GM21529 (cell line): ENCODE measurements around the gene POU4F3.
"Not testable (repeated sequence)": the region's sequence is repeated elsewhere in the genome, so short reads cannot be mapped to it uniquely, and the experiment has no call there.

ENCODE experiments used
- ATAC-seq: cut with Tn5 transposase; IDR thresholded peaks from one replicate; pipeline ENCODE4 v1.9.1; 2021; ENCODE audit not compliant: unreplicated experiment

Gene POU4F3, protein sequence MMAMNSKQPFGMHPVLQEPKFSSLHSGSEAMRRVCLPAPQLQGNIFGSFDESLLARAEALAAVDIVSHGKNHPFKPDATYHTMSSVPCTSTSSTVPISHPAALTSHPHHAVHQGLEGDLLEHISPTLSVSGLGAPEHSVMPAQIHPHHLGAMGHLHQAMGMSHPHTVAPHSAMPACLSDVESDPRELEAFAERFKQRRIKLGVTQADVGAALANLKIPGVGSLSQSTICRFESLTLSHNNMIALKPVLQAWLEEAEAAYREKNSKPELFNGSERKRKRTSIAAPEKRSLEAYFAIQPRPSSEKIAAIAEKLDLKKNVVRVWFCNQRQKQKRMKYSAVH

GRCh38 chr5:146338774-146339714, at the start of gene POU4F3:
Gene POU4F3 (plus strand): TSS chr5:146338839. CDS start chr5:146339113, 274 bp downstream.
- ATAC-seq, result no peak

GRCh38 chr5:146290318-146290717, 48.3 kb upstream of the POU4F3 start:
- ATAC-seq, result no peak

GRCh38 chr5:146291421-146292074, 47.1 kb upstream of the POU4F3 start:
- peak; percentile 71 for ATAC-seq

GRCh38 chr5:146296245-146296644, 42.4 kb upstream of the POU4F3 start:
- ATAC-seq, result no peak

DNA sequence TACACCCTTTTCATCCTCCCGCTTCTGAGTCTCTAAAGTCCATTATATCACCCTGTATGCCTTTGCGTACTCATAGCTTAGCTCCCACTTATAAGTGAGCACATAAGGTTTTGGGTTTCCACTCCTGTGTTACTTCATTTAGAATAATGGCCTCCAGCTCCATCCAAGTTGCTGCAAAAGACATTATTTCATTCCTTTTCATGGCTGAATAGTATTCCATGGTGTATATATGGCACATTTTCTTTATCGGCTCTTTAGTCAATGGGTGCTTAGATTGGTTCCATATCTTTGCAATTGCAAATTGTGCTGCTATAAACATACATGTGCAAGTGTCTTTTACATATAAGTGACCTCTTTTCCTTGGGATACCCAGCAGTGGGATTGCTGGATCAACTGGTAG, 39.7 kb upstream of the POU4F3 start:
- ATAC-seq, result not testable (repeated sequence)

DNA sequence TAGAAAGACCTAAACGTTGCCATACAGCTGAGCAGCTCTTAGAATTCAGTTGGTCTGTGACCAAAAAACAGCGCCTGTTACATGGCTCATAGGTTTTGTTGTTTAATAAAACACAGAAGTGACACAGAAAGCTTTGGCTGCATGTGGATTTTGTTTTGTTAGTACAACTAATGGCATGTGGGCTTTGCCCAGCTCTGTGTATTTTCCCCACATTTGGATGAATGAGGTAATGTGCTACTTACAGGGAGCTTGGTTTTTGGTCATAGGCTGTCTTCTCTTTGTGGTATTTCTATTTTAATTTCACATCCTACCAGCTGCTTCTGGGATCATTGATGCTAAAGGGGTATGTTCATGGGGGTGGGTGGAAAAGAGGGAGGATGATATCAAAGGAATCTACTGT, 37.0 kb upstream of the POU4F3 start:
- no peak for ATAC-seq

DNA sequence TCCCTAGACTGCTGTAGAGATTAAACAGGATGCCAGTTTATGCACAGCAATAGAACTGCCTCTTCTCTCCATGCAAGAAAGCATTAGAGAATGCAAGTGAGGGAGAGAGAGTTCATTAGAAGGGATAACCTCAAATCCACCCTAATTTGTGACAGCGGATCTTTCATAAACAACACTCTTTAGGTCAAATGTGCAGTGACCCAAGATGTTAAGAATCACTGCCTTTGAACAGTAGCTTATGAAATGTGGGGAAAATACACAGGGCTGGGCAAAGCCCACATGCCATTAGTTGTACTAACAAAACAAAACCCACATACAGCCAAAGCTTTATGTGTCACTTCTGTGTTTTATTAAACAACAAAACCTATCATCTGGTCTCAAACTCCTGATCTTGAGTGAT, 36.2 kb upstream of the POU4F3 start:
- ATAC-seq, result no peak

DNA sequence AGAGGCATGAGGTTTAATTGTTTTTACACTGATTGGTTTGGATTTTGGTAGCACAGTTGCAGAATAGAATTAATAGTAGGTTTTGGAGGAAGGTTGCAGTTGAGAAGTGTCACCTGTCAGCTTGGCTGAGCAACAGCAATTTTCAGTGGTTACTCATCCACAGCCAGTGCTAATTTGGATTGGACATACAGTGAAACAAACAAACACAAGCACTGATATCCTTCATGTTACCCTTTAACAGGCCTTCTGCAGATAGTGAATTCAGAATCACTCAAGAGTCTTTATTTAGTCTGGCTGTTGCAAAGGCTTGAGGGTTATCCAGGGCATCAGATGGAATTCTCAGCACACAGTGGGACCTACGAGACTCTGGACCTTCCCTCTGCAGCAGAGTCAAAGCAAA, 31.8 kb upstream of the POU4F3 start:
- no peak for ATAC-seq

DNA sequence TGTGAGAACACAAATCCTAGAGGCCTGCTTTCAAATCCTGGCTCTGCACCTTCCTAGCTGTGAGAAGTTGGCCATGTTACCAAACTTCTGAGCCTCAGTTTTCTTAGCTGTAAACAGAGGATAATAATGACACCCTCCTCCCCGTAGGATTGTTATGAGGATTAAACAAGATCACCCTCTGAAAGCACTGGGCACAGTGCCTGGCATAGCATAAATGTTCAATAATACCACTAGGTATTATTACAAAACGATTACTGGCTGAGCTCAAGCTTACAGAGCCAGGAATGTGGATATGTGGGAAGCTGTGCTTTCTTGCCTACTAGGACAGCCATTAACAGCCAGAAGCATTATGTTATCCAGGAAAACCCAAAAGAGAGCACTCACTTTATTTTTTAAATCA, 30.8 kb upstream of the POU4F3 start:
- no peak for ATAC-seq

DNA sequence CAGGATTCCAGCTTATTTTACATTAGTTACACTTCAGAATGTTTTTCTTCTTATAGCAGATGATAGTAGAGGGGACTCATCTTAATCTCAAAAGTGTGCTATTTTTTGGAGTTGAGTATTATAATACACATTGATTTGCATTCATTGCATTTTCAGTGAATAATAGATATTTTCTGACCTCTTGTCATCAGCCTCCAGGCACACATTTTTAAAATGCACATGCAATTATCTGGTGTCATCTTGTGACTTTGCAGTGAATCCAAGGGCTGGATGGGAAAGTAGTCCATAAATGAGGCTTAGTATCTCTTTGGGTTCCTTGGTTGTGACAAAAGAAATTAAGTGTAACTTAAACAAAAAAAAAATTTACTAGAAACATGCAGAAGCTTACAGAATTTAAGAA, 28.1 kb upstream of the POU4F3 start:
- ATAC-seq, result no peak

GRCh38 chr5:146311278-146311677, 27.4 kb upstream of the POU4F3 start:
- no peak for ATAC-seq

DNA sequence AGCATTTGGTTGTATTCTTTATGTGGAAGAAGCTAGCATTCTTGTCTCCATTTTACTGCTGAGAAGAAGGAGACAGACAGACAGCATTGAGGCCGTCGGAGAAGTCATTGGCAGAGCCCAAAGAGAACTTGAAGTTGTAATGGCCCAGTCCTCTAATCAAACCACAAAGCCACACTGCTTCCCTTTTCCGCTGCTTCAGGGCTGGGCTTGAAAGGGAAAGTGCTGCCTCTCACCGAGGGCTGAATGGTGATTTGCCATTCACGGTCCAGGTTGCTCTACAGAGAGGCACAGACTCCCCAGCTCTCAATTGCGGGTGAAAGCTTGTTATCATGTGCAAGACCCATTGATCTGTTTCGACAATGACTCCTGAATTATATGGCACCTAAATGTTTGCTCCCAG, 25.6 kb upstream of the POU4F3 start:
- no peak for ATAC-seq

DNA sequence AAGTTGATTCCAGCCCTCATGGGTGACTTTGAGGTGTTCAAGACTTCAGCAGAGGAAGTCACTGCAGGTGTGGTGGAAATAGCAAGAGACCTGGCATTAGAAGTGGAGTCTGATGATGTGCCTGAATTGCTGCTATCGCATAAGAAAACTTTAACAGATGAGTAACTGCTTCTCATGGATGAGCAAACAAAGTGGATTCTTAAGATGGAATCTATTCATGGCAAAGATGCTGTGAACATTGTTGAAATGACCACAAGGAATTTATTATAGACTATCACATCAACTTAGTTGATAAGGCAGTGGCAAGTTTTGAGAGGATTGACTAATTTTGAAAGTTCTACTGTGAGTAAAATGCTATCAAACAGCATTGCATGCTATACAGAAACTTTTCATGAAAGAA, 17.1 kb upstream of the POU4F3 start:
- ATAC-seq, result no peak

GRCh38 chr5:146327257-146327870, 11.3 kb upstream of the POU4F3 start:
- no peak for ATAC-seq

- ATAC-seq, result no peak
Measured at GRCh38 chr5:146327989-146328388, 10.7 kb upstream of the POU4F3 start.

- ATAC-seq, result no peak
Measured at GRCh38 chr5:146329697-146330096, 8.9 kb upstream of the POU4F3 start.

DNA sequence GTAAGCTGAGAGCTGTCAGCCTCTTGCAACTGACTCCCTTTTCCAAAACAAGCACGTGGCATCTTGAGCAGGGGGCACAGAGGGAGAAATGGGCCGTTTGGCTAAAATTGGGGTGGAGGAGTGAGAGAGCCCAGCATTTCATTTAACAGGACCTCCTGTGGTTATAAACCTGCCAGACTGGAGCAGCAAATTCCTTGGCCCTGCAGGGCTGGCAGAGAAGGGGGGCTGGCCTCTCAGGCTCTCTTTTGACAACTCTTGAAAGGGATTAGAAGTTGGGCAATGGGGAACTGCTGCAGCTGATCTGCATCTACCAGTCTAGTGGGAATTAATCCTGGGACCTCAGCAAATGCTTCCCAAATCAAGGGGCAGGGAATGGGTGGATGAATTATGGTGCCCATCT, 7.2 kb upstream of the POU4F3 start:
- no peak for ATAC-seq

- ATAC-seq, result no peak
Measured at GRCh38 chr5:146334074-146334533, 4.5 kb upstream of the POU4F3 start.

DNA sequence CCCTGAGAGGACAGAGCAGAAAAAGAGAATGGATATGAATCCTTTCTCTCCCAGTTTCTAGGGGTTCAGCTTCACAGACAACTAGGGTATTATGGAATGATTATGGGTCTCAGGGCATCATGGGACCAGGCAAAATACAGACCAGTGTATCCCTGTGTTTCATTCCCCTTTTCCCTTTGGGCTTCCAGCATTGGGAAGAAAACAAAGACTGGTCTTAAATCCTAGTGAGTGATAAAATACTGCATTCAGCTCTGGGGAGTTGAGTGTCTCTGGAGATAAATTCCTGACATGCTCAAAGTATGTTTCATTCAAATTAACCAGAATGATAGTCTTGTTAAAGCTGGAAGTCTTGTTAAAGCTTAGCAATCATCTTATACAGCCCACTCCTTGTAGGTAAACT, 2.4 kb upstream of the POU4F3 start:
- ATAC-seq, result no peak

DNA sequence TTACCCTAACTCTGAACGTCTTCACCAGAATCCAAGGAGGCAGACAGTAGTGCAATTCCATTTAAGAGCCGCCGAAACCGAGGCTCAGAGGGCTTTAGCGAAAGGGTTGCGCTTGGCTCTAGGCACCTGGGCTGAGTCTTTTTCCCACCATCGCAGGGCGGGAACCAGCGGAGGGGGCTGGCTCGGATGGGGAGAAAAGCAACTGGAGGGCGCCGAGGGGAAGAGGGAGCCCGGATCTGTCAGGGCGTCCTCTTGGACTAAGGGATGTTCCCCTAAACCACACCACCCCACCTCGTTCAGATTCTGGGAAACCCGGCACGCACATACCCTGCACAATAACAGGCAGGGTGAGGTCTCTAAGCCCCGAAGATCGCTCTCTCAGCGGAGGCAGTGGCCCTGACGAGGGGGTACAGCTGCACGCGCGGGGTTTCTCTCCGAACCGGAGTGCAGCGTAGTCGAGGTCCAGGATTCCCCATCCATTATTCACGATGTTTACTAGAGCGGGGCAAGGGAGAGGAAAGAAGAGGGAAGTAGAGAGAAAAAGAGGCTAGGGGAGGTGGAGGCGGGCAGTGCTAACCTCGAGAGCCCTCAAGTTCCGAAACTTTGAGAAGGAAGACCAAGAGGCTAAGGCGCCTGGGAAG, 1.3 kb upstream of the POU4F3 start:
- no peak for ATAC-seq

- no peak for ATAC-seq
Measured at GRCh38 chr5:146337928-146338327, 711 bp upstream of the POU4F3 start.
